ENCODE results near the gene CHCHD5.

CHCHD5 gene

DNA sequence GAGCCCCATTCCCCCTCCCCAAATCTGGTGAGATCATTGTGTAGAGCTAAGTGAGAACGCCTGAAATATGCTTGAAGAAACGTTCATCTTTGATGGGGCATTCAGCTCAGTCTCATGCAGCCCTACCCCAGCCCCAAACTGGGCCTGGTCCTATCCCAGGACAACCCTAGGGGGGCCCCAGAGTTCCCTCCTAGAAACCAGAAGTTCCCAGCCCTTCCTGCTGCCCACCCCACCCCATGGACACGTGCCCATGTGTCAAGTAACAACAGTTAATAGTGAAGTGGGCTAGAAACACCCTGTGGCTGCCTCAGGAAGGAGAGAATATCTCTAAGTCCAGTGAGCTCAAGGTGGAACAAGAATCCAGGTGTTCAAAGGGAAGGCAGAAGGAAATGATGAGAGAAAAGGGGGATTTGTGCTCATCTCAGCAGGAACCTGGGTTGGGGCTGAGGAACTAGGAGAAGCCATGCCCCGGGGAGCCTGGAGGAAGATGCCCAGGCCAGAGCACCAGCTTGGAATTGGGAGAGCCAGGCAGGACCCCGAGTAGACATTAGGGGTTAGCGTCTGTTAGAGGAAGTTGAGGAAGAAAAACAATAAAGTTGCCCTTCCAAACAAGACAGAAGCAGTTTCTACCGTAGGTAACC is 41.2 kb downstream of the CHCHD5 start:
- no peak for DNase-seq
- no peak for ATAC-seq

DNA sequence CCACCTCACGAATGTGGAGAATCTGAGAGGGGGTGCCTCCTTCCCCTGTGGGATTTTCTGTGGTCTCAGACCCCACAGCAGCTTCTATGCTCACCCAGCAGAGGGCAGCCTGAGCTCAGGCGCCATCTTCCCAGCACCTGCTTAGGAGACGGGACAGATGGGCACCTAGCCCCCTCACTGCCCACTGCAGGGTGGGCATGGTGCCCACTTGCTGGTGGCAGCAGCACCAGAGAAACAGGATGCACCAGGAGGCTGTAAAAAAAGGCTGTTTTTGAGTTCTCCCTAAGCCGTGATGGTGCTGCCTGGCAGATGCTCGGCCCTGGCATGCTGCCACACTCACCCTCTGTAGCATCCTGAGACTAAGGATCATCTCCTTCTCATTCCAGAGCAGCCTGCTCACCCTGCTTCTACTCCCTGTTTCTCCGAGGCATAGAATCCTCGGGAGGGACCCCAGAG is 42.2 kb downstream of the CHCHD5 start:
- peak; percentile 71 for DNase-seq
- peak; percentile 64 for ATAC-seq

DNA sequence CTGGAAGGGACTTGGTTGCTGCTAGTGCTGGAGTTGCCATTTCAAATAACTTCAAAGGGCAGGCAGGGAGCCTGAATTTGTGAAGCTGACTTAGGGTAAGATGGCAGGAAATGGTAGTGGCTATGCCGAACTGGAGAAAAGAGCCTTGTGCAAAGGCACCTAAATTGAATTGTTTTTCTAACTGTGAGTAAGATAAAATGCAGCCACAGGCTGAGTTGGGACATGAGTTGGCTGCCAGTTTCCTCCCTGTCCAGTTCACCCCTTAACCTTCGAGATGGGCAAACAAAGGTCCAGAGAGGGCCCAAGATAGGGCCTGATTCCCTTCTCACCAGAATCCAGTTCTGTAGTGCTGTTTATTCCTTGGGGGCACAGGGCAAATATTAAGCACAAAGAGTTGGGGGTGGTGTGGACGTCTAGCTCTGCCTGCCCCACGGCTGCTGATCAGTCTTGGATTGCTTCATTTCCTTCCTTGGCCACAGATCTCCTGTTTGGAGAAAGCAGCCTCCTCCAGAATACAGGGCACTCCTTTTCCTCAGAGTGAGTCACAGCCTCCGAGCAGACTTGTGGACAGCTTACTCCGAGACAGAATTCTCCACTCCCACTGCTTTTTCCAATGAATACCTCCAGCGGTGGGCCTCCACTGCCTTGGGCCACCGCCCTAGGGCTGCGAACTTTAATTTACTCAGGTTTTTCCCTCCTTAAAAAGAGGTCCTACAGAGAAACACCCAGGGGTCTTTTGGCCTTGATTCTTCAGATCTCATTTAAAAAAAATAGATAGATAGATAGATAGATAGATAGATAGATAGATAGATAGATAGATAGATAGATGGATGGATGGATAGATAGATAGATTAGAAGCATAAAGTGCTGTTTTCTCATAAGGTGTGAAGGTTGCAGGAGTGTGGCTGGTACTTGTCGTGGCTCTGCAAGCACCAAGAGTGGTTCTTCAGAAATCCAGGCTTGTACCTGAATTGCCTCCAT is 42.9 kb downstream of the CHCHD5 start:
- DNase-seq (peak; percentile 4), ATAC-seq (no peak)

DNA sequence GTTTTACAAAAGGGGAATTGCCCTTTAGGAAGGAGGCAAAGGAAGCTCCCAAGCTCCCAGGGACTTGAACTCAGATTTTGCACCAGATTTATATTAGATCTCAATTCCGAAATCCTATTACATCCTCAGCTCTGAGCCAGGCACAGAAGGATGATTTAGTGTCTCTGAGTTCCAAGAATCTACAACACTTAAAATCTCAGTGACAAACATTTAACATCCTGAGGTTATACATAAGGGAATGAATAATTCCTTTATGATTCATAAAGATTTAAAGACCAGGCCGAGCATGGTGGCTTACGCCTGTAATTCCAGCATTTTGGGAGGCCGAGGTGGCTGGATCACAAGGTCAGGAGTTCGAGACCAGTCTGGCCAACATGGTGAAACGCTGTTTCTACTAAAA is 44.8 kb downstream of the CHCHD5 start:
- DNase-seq, result no peak
- no peak for ATAC-seq

DNA sequence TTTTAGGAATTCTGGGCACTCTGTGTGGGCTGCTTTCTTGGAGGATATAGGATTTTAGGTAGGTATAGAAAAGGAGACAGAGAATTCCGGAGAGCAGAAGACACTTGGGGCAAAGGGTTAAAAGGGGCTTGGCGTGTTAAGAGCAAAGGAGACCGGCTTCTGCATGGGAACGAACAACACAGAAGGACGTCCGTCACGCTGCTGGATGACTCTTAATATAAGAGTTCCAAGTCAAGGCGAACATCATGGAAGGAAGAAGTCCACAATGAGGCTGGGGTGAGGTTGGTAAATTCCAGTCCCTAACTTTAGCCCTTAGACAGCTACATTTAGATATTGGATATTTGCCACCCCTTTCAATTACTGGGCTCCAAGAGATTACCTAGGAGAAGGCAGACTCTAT is 45.4 kb downstream of the CHCHD5 start:
- no peak for ATAC-seq

DNA sequence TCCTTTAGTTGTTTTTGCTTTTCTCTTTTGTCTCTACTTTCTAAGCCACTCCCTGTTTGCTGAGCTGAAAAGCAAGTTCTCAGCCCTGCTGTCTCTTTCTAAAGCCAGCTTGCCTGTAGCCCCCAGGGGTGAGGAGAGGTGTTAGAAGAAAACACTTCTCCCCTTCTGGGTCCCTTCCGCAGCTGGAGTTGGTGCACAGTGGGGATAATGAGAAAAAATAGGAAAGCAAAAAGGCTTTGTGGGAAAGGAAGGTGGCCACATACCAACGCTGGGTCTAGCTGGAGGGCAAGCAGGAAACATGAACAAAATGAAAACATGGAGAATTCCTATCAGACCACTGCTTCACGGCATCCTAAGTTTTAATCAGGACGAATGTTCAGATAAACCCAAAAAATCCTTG is 45.9 kb downstream of the CHCHD5 start:
- no peak for DNase-seq
- ATAC-seq, result no peak

More for the DNA sequence above, 45.4 kb downstream of the CHCHD5 start:
- no peak for DNase-seq

DNA sequence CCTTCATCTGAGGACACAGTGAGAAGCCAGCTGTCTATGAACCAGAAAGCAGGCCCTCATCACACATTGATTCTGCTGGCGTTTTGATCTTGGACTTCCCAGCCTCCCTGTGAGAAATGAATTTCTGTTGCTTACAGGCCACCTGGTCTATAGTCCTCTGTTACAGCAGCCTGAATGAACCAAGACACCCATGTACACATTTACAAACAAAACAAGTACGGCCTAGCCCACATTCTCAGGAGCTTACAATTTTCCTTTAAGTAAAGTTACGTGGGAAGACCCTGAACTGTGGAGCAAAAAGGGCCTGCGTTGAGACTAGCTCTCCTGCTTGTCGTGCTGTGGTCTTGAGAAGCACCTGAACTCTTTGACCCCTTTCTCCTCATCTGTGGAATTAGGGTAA is 49.3 kb downstream of the CHCHD5 start:
- ATAC-seq (no peak), DNase-seq (no peak)

DNA sequence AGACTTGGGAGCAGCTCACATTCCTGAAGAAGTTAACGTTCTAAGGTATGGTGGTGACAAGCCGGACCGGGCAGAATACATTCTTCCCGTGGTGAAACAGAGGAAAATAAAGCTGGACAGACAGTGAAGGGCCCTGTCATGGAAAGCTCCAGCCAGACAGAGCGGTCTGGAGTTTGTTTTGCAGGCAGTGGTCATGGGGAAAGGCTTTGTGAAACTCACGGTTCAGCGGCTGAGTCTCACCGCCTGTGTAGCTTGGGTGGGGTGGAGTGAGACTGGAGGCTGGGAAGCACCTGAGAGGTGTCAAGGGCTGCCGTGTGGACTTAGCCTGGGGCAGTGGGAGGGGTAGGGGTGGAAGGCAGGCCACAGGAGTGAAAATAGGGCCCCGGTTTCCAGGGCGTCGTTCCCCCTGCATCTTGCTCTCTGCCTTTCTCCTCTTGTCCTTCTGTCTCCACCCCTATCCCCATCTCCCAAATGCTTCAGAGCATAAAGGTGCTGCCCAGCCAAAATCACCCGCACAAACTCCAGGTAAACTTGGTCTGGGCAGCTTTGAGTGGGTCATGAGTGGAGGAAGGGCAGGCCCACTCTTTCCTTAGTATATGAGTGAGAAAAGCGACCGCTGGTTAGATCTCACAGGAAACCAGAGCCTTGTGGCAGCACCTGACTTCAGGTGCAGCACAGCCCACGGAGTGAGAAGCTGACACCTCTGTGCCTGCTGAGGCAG is 49.9 kb downstream of the CHCHD5 start:
- DNase-seq (no peak), ATAC-seq (no peak)

DNA sequence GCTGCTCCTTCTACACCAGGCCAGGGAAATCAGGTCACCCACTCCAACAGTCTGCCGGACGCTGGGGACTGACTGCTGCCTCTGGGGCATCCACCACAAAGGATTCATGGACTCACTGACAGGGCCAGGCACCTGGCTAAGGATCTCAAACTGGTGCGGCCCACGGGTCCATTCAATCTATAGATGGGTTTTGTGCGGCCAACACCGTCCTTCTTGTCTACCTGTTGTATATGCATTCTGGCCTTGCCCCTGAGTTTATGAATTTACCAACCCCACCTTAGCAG is 50.4 kb downstream of the CHCHD5 start:
- no peak for ATAC-seq

DNA sequence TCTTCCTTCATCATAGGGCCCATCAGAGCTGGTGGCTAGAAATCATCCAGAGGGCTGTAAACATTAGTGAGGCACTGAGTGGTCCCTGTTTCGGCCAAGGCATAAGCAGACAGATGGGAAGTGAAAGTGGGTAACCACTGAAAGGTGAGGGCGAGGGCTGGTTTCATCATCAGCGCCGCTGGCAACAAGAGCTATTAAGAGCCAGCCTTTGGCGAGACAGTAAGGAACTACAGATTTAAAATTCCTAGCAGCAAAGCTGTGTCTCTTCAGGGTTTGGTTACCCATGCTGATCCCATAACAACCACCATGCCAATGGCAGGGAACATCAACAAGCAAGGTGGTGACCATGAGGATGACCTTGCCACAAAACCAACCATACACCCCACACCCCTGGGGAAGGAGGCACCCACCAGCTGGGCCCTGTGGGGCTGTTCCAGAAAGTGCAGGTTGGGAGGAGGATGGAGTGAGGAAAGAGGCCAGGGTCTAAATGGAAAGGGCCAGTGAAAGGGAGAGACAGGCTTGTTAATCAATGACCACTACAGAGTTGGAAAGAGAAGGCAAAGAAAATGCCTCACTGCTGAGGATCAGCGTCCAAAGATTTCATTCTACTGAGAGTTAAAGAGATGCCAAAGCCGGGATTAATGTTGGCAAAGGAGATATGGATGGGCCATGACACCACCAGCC is 52.3 kb downstream of the CHCHD5 start:
- DNase-seq (peak; percentile 58), ATAC-seq (peak; percentile 86)

More for the DNA sequence above, 50.4 kb downstream of the CHCHD5 start:
- no peak for DNase-seq

DNA sequence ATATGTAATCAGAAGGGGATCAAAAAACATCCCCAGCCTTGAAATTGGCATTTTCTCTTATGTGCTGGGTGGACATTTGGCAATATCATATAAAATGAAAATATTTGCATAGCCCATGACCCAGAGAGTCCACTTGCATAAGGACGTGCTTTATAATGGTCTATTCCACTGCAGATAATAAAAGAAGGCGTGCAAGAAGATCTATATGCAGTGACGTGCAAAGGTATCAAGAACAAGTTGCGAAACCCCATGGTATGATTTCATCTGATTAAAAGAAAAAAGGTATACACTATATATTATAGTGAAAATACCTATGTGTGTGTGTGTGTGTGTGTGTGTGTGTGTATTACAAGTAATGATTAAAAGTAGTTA is 52.9 kb downstream of the CHCHD5 start:
- DNase-seq (no peak), ATAC-seq (no peak)
